Neutrophil (primary cell): ENCODE results near the gene FUS.
A peak's percentile ranks its signal among the peaks of the same experiment; 100 is the strongest.

Source experiments
- H3K27ac ChIP-seq: fragments of 200-600 bp; sonication (generic); 2 replicates; pipeline ENCODE4 v1.5.1; 2016; ENCODE audit warnings: mild to moderate bottlenecking, moderate library complexity
- H3K27me3 ChIP-seq: fragments of 200-600 bp; sonication (generic); 2 replicates; pipeline ENCODE4 v1.6.0; 2016; ENCODE audit warnings: mild to moderate bottlenecking
- H3K36me3 ChIP-seq: fragments of 200-600 bp; sonication (generic); 2 replicates; pipeline ENCODE4 v1.5.1; 2017
- H3K4me1 ChIP-seq, 2 experiments: fragments of 200-600 bp in 1 of 2; sonication (generic) in 1 of 2; 1 replicate in 1 of 2; 2 replicates in 1 of 2; pipeline versions ENCODE4 v1.5.1 to v1.6.1; 2013 to 2016; ENCODE audit warnings: low read depth in 1 of 2, low read length in 1 of 2, mild to moderate bottlenecking in 1 of 2, moderate library complexity in 1 of 2; ENCODE audit not compliant: control insufficient read depth in 1 of 2, insufficient read depth in 1 of 2
- H3K4me3 ChIP-seq, 2 experiments: fragments of 200-600 bp in 1 of 2; sonication (generic) in 1 of 2; 1 replicate in 1 of 2; 2 replicates in 1 of 2; pipeline ENCODE4 v1.5.1; 2013 to 2016; ENCODE audit warnings: low read depth in 1 of 2, low read length in 1 of 2, mild to moderate bottlenecking in 1 of 2, moderate library complexity in 1 of 2
- H3K9me3 ChIP-seq: fragments of 200-600 bp; sonication (generic); 2 replicates; pipeline ENCODE4 v1.5.1; 2016
- TF ChIP-seq, protein P1 (sequence below): fragments of 200-600 bp; sonication (generic); IDR thresholded peaks from 2 replicates; pipeline ENCODE4 v1.5.1; 2016; ENCODE audit warnings: antibody characterized with exemption

Gene FUS

DNA sequence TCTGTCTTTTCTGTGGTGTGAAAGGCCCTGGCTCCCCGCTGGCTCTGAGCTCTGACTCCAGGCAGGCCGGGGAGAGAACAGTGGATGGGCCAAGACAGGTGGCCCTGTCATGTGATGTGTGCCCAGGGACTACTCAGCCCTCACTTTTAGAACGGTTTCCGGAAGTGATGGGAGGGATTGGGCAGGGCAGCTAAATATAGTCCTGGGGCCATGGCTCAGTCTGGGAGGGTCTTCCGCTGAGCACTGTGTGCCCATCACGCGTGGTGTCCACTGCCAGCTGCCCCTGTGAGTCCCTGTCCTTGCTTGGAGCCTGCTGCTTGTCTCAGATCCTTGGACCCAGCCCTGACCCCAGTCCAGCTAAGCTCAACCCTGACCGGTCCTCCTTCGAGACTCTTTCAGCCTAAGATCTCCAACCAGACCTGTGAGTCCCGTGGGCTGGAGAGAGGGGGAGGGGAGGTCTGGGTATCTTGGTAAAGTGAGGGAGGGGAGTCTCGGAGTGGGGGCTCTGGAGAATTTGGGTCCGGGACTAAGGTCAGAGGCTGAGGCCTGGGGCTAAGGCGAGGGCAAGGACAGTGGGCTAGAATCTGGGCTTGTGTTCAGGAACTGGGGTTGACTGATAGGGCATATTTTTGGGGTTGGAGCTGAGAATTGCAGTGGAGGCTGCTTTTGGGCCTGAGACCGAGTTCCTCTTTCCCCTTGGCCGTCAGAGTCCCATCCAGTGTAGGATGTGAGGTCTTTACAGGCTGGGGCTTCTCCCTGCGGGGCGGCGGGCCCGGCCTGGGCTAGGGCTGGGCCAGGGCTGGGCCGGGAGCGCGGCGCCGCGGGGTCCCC, 34.2 kb downstream of the FUS start, which contains the start of gene TRIM72:
TRIM72 (plus strand) TSS at position 243 of the 831 bp plus-strand sequence. CDS start 620 bp downstream, outside the sequence.
- no peaks in the 10 kb centered on the region for H3K9me3 ChIP-seq
- no peak within 1 kb of the TSS for H3K27ac ChIP-seq
- H3K27me3 ChIP-seq, result peaks cover 74% of the 10 kb centered on the region
- H3K36me3 ChIP-seq, result no peaks in the 10 kb centered on the region
- H3K4me3 ChIP-seq, result peak within 1 kb of the TSS; percentile 64 to 67
- TF ChIP-seq, protein P1, sequence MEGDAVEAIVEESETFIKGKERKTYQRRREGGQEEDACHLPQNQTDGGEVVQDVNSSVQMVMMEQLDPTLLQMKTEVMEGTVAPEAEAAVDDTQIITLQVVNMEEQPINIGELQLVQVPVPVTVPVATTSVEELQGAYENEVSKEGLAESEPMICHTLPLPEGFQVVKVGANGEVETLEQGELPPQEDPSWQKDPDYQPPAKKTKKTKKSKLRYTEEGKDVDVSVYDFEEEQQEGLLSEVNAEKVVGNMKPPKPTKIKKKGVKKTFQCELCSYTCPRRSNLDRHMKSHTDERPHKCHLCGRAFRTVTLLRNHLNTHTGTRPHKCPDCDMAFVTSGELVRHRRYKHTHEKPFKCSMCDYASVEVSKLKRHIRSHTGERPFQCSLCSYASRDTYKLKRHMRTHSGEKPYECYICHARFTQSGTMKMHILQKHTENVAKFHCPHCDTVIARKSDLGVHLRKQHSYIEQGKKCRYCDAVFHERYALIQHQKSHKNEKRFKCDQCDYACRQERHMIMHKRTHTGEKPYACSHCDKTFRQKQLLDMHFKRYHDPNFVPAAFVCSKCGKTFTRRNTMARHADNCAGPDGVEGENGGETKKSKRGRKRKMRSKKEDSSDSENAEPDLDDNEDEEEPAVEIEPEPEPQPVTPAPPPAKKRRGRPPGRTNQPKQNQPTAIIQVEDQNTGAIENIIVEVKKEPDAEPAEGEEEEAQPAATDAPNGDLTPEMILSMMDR, result no peak
- peaks cover 26 to 31% of the 10 kb centered on the region in 2 experiments for H3K4me1 ChIP-seq

DNA sequence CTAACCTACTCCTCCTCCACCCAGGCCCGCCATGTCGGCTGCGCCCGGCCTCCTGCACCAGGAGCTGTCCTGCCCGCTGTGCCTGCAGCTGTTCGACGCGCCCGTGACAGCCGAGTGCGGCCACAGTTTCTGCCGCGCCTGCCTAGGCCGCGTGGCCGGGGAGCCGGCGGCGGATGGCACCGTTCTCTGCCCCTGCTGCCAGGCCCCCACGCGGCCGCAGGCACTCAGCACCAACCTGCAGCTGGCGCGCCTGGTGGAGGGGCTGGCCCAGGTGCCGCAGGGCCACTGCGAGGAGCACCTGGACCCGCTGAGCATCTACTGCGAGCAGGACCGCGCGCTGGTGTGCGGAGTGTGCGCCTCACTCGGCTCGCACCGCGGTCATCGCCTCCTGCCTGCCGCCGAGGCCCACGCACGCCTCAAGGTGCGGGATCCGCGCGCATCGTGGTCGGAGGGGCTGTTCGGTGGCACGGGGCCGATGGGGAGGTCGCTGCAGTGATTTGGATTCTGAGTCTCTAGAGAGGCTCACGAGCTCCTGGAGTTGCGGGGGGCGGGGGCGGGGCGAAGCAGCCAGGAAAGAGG, 34.9 kb downstream of the FUS start:
- no peak overlapping the region for H3K27ac ChIP-seq
- TF ChIP-seq, protein P1, result no peak
- no peaks in the 10 kb centered on the region for H3K36me3 ChIP-seq
- peaks cover 79% of the 10 kb centered on the region for H3K27me3 ChIP-seq
- peak overlapping the region; percentile 64 to 67 for H3K4me3 ChIP-seq
- H3K4me1 ChIP-seq, result peaks cover 26 to 31% of the 10 kb centered on the region in 2 experiments
- H3K9me3 ChIP-seq, result no peaks in the 10 kb centered on the region

DNA sequence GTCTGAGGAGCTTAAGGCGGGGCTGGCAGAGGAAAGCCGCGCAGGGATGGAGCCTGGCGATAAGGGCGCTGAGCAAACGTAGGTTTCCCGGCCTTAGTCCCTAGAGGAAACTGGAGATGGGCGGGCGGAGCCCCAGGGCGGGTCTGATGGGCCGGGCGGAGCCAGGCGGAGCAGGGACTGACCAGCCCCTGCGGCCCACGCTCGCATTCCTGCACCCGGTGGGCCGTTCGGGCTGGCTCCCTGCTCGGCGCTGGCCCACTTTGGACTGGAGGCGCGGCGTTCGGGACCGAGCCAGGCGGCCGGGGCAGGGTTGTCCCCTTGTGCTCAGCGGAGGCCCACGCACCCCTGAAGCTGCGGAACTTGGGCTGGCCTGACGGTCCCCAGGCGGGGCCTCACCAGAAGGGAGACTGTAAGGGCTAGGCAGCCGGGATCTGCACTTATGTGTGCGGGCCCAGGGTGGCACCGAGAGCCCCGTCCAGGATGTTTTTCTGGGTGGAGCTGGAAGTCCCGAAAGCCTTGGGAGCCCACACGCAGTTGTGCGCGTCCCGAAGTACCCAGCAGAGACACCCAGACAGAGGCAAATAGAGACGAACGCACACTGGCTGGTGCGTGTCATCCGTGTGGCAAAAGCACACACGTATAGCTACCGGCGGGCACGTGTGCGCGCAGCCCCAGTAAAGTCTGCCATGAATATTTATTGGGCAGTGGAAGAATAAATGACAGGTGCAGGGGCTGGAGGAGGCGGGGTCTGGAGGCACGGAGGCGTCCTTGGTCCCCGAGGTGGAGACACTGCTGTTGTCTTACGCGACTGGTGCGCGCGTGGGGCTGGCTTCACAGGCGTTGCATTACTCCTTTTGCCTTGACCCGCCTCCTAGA, 35.6 kb downstream of the FUS start:
- peaks cover 80% of the 10 kb centered on the region for H3K27me3 ChIP-seq
- no peaks in the 10 kb centered on the region for H3K9me3 ChIP-seq
- peak overlapping the region; percentile 64 to 67 for H3K4me3 ChIP-seq
- H3K36me3 ChIP-seq, result no peaks in the 10 kb centered on the region
- TF ChIP-seq, protein P1, result no peak
- no peak overlapping the region for H3K27ac ChIP-seq
- peaks cover 26 to 31% of the 10 kb centered on the region in 2 experiments for H3K4me1 ChIP-seq

DNA sequence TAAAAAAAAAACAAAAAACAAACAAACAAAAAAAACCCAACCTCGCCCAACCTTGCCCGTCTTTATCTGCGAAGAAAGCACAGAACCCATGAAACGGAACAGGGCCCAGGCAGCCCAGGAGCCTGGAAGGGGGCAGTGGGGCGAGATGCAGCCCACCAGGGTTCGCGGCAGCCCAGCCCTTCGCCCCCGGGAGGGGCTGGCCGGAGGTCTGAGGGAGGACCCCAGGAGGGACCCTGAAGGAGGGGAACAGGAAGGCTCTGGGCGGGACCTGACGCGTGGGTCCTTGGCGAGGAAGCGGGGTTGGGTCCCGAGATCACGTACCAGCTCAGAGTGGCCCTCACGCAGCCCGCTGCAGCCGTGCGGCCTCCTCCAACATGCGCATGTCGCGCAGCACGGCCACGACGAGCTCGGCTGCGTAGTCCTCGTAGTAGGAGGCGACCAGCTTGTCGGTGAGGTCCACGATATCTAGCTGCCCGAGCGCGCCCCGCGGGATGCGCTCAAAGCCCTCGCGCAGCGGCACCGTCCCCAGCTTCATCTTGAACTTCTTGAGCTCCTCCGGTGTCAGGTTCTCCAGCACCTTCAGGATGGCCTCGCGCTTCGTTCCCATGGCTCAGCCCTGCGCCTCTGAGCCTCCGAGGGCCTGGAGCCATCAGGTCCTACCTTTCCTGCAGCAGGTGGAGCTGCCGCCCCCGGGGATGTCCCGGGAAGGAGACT, 36.6 kb downstream of the FUS start, which contains the start of gene PYDC1:
PYDC1 (minus strand) TSS at position 714 of the 714 bp plus-strand sequence; CDS start at position 607, 107 bp downstream.
- Histone ChIP-seq H3K27me3 (peaks cover 91% of the 10 kb centered on the region), H3K4me3 (peak within 1 kb of the TSS; percentile 64 to 67), H3K4me1 (peaks cover 26 to 32% of the 10 kb centered on the region in 2 experiments), H3K36me3 (no peaks in the 10 kb centered on the region), H3K27ac (no peak within 1 kb of the TSS), H3K9me3 (no peaks in the 10 kb centered on the region)
- TF ChIP-seq, protein P1, result no peak

DNA sequence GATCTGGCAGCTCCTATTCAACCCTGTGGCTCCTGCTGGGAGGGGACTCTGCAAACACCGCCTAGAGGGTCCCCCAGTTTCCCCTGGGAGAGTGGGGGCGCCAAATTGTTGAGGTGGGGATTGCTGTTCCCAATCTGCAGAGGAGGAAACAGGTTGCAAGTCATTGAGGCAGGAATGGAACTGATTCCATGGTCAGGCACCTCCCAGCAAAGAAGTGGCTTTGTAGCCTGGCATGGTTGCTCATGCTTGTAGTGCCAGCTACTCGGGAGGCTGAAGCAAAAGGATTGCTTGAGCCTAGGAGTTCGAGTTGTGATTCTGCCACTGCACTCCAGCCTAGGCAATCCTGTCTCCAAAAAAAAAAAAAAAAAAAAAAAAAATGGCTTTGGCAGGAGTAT, 37.2 kb downstream of the FUS start:
- TF ChIP-seq, protein P1, result no peak
- Histone ChIP-seq H3K9me3 (no peaks in the 10 kb centered on the region), H3K27ac (no peak overlapping the region), H3K4me1 (peaks cover 29 to 37% of the 10 kb centered on the region in 2 experiments), H3K4me3 (peak overlapping the region; percentile 64 to 67), H3K27me3 (peaks cover 88% of the 10 kb centered on the region), H3K36me3 (no peaks in the 10 kb centered on the region)
